22Rv1 (cell line): ENCODE results near the gene FTCD.

Experiments used
- H3K27ac ChIP-seq: fragments of 450-650 bp; 2 replicates; pipeline ENCODE4 v1.5.1; 2017
- ZFX ChIP-seq: fragments of 450-650 bp; IDR thresholded peaks from 2 replicates; pipeline ENCODE4 v1.6.1; 2017; ENCODE audit warnings: antibody characterized with exemption, borderline replicate concordance
- TF ChIP-seq, protein P1 (sequence below): fragments of 450-650 bp; IDR thresholded peaks from 2 replicates; pipeline ENCODE4 v1.5.1; 2017; ENCODE audit warnings: mild to moderate bottlenecking

The FTCD gene

DNA sequence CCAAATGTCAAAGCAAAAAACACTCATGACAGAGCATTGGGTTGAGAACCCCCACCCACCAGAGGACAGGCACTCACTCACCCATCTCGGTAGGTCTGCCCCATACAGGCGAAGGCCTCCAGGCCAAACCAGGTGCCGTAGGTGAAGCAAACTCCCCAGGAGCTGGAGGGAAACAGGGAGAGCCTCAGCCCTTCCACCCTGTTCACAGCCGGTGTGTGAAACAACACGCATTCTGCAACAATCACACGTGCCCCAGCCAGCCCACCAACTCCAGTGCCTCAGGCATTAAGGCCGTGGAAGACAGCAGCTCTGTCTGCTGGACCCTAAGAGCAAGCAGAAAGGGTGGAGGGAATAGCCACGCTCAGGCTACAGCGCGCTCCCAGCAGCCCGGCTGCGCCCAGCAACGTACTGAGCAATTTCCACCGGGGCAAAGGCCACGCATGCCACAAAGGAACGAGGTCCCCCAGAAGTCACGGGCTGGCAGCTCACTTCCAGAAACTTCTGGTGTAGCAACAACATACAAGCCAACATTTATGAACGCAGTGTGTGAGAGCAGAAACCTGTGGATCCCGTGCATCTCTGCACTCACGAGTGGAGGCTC, 40.3 kb upstream of the FTCD start:
- no peak overlapping the region for H3K27ac ChIP-seq
- TF ChIP-seq, protein P1, sequence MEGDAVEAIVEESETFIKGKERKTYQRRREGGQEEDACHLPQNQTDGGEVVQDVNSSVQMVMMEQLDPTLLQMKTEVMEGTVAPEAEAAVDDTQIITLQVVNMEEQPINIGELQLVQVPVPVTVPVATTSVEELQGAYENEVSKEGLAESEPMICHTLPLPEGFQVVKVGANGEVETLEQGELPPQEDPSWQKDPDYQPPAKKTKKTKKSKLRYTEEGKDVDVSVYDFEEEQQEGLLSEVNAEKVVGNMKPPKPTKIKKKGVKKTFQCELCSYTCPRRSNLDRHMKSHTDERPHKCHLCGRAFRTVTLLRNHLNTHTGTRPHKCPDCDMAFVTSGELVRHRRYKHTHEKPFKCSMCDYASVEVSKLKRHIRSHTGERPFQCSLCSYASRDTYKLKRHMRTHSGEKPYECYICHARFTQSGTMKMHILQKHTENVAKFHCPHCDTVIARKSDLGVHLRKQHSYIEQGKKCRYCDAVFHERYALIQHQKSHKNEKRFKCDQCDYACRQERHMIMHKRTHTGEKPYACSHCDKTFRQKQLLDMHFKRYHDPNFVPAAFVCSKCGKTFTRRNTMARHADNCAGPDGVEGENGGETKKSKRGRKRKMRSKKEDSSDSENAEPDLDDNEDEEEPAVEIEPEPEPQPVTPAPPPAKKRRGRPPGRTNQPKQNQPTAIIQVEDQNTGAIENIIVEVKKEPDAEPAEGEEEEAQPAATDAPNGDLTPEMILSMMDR = no peak
- no peak for TF ChIP-seq ZFX

DNA sequence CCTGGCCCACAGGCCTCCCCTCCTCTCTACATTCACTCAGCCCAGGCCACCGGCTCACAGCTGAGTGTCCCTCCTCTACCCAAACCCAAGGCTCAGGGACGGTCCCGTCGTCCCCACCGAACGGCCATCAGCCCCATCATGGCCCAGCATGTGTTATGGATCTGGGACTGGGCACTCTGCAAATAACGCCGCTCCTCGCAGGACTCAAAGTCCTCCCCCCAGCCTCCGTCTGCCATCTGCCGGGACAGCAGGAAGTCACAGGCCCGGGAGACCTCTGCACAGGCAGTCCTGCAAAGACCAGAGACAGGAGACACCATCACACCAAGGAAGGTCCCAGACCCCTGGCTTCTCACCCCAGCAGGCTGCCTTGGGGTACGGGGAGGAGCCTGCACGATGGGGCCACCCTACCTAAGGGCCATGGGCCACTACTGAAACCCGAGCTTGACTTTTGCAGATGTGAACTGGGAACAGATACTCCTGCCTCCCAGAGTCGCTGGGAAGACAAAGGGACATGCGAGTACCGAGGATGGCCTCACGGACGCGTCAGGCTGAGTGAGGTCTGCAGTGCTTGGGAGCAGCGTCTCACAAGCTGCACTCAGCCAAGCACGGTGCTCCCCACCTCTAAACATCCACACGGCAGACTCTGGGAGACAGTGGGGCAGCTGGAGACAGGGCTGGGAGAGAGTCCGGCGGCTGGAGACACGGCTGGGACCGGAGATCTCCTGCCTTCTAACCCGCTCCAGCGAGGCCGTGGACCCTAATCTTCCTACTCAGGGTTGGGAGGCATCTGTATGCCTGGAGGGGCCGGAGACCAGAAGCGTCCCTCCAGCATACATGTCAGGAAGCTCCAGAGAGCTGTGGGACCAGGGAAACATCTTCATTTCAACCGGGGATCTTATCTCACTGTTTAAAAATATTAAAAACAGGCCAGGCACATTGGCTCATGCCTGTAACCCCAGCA, 39.3 kb upstream of the FTCD start:
- no peak overlapping the region for H3K27ac ChIP-seq
- TF ChIP-seq, protein P1 = no peak
- TF ChIP-seq ZFX = no peak

DNA sequence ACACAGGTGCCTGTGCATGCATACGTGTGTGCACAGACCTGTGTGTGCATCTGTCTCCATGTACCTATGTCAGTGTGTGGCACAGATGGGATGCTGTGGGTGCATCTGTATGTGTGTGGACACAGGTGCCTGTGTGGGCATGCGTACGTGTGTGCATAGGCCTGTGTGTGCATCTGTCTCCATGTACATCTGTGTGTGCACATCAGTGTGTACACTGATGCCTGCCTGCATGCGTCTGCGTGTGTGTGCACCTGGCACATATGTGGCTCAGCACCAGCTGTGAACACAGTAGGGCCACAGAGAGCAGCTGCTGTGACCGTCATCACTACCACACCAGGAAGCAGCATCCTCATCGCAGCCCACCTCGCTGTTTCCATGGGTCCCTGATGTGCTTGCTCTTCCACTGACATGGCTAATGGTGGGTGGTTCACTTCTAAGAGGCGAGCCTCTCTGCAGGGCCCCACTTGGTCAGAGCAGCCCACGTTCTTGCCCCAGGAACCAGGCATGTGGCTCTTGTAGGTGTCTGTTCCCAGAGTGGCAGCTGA, 38.5 kb upstream of the FTCD start:
- TF ChIP-seq ZFX = no peak
- TF ChIP-seq, protein P1 = no peak
- no peak overlapping the region for H3K27ac ChIP-seq

DNA sequence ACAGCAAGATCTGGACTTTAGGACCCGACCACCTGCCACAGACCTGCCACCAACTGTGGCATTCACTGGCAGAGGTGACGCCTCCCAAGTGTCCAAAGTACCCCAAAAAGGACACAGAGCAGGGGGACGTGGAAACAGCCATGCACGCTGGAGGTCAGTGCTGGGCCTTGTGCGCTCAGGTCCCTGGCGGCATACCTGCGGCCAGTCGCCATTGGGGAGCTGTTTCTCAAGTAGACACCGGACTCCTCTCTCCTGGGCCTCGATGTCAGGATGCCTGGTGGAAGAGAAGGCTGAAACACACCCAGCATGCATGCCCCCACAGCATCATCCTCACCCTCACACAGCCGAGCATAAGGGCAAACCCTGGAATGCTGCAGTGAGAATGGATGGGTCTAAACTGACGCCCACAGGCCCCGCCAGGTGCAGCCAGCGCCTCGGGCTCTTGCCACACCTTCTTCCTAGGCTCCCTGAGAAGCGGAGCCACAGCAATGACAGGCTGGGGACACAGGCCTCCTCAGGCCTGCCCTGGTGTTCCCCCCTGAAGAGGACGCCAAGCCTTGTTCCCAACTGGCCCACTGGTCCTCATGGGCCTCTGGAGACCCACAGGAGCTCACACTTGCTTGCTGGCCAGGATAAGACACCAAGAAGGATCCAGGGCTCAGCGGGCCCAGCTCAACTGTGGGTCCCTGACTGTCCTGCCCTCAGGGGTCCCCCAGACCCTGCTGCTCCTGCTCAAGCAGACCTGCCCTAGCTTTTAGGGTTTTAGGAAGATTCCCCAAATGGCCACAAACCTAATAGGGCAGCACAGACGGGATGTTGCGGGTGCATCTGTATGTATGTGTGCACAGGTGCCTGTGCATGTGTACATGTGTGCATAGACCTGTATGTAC, 36.6 kb upstream of the FTCD start:
- no peak overlapping the region for H3K27ac ChIP-seq
- no peak for TF ChIP-seq ZFX
- TF ChIP-seq, protein P1 = no peak

DNA sequence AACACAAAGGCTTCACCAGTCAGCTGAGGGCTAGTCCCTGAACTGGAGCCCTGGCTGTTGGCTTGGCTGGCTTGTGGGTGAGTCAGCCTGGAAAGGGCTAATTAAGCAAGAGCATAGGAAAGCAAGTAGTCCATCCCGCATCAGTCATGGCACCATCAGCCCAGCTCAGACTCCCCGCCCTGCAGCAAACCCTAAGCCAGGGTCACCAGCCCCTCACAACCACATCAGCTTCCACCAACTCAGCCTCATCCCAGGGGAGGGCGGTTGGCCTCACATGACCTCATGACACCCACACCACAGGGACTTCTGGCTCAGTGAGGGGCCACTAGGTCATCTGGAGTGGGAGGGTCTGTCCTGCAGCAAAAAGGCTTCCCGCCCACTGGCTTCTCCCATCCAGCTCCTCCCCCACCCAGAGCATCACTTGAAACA, 35.9 kb upstream of the FTCD start:
- H3K27ac ChIP-seq = no peak overlapping the region
- TF ChIP-seq, protein P1 = no peak
- no peak for TF ChIP-seq ZFX

DNA sequence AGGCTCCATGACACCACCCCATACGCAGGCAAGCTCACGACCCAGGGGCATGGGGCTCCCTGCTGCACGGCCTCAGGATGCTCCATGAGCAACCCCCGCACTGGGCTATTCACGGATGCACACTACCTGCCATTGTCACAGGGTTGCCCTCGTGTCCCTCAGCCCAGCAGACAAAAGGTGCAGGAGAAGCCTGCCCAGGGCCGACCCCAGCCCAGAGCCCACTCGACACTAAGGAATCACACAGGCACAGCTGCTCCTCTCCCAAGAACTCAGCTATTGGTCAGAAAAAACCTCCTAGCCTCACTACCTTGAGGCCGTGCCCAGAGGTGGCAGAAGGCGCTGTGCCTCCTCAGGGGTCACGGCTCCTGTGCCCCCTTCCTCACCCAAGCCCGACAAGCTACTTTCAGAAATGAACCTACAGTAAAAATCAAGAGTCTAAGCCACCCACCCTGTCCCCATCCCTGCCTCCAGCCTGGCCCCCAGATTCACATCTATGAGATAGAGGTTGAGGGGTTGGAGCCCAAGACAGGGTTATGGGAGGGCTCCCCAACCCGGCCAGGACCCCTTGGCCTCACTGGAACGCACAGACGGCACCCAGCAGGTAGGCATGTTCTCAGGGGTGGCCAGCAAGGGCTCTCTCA, 35.2 kb upstream of the FTCD start:
- no peak overlapping the region; the same call in 1 of the 2 replicates for H3K27ac ChIP-seq

More for the DNA sequence above, 35.2 kb upstream of the FTCD start:
- no peak for TF ChIP-seq ZFX
- TF ChIP-seq, protein P1 = no peak
